ENCODE measurements around the gene UGT1A7. TPM values are rescaled to one million over a fixed set of nuclear protein-coding genes. Genes with fewer than 3 reads are reported as not detected.

Gene UGT1A7
- not detected in 2 replicates for total RNA-seq

DNA sequence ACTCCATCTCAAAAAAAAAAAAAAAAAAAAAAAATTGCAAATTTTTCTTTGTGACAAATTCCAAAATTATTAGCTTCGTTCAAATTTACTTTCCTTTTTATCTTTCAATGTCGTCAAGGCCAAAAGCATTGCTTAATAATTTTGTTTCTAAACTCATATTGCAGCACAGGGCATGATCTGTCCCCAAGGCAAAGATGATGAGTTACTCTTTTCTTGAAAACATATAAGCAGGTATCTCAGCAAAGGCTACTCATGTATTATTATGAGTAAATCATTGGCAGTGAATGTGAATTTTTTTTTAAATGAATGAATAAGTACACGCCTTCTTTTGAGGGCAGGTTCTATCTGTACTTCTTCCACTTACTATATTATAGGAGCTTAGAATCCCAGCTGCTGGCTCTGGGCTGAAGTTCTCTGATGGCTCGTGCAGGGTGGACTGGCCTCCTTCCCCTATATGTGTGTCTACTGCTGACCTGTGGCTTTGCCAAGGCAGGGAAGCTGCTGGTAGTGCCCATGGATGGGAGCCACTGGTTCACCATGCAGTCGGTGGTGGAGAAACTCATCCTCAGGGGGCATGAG, at the start of gene UGT1A7:
Gene UGT1A7 (plus strand): TSS at position 381 of the 579 bp plus-strand sequence. CDS start 37 bp downstream, at position 418.

DNA sequence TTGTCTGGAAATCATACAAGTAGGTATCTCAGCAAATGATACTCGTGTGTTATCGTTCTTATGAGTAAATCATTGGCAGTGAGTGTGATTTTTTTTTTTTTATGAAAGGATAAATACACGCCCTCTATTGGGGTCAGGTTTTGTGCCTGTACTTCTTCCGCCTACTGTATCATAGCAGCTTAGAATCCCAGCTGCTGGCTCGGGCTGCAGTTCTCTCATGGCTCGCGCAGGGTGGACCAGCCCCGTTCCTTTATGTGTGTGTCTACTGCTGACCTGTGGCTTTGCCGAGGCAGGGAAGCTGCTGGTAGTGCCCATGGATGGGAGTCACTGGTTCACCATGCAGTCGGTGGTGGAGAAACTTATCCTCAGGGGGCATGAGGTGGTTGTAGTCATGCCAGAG, 45.4 kb upstream of the UGT1A7 start, which contains the start of gene UGT1A10:
Gene UGT1A10 (plus strand): TSS at position 143 of the 400 bp plus-strand sequence. CDS start 75 bp downstream, at position 218.

GRCh38 chr2:233671290-233672161, 10.2 kb upstream of the UGT1A7 start, which contains the start of gene UGT1A9:
Gene UGT1A9, plus strand, starts transcription at chr2:233671898. Its CDS starts 37 bp downstream, at chr2:233671935.

DNA sequence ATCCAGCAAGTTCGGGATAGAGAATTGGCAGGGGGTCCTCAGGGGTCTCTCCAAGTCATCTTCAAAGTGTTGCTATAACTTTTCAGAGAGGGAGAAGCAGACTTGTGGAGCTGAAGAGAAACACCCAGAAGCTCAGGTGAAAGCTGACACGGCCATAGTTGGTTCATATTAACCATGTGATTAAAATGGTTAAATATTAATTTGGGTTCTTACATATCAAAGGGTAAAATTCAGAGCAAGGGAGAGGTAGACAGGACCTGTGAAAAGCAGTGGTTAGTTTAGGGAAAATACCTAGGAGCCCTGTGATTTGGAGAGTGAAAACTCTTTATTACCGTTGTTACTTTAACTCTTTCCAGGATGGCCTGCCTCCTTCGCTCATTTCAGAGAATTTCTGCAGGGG, 10.9 kb downstream of the UGT1A7 start, which contains the start of gene UGT1A6:
Gene UGT1A6 (plus strand): TSS at position 243 of the 400 bp plus-strand sequence. CDS start 115 bp downstream, at position 358.

GRCh38 chr2:233712611-233713261, 31.0 kb downstream of the UGT1A7 start, which contains the start of gene UGT1A5:
Gene UGT1A5, plus strand, starts transcription at chr2:233712907. Its CDS starts 85 bp downstream, at chr2:233712992.

DNA sequence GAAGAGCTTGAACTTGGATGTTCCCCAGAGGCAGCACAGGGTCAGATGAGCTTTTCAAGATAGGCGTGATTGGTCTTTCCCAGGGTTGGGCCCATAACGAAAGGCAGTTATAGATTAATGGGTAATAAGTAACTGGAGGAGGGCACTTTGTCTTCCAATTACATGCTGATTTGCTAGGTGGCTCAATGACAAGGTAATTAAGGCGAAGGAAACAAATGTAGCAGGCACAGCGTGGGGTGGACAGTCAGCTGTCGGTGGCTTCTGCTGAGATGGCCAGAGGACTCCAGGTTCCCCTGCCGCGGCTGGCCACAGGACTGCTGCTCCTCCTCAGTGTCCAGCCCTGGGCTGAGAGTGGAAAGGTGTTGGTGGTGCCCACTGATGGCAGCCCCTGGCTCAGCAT, 36.9 kb downstream of the UGT1A7 start, which contains the start of gene UGT1A4:
Gene UGT1A4 (plus strand): TSS at position 185 of the 400 bp plus-strand sequence. CDS start 85 bp downstream, at position 270.

GRCh38 chr2:233728723-233729301, 47.1 kb downstream of the UGT1A7 start, which contains the start of gene UGT1A3:
Gene UGT1A3, plus strand, starts transcription at chr2:233729042. Its CDS starts 85 bp downstream, at chr2:233729127.

DNA sequence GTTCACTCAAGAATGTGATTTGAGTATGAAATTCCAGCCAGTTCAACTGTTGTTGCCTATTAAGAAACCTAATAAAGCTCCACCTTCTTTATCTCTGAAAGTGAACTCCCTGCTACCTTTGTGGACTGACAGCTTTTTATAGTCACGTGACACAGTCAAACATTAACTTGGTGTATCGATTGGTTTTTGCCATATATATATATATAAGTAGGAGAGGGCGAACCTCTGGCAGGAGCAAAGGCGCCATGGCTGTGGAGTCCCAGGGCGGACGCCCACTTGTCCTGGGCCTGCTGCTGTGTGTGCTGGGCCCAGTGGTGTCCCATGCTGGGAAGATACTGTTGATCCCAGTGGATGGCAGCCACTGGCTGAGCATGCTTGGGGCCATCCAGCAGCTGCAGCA, 78.3 kb downstream of the UGT1A7 start, which contains the start of gene UGT1A1:
Gene UGT1A1 (plus strand): TSS at position 228 of the 400 bp plus-strand sequence. CDS start 18 bp downstream, at position 246.

GRCh38 chr2:233778030-233778429, 96.3 kb downstream of the UGT1A7 start, which contains the start of gene MROH2A:
Gene MROH2A, plus strand, starts transcription at chr2:233778330. Its CDS starts 1,029 bp downstream, at chr2:233779359.

Other genes with a start within 250 kb of the UGT1A7 start
- gene USP40, start 115.1 kb upstream of the UGT1A7 start, total RNA-seq, result 25.3 and 31.6 TPM in 2 replicates
- not detected in 2 replicates for gene UGT1A8, start 64.3 kb upstream of the UGT1A7 start, total RNA-seq
- not detected in 2 replicates for gene UGT1A10, start 45.5 kb upstream of the UGT1A7 start, total RNA-seq
- 0.13 and 0.16 TPM in 2 replicates for gene UGT1A9, start 10.0 kb upstream of the UGT1A7 start, total RNA-seq
- 0.65 and 7.6 TPM in 2 replicates for gene UGT1A6, start 11.0 kb downstream of the UGT1A7 start, total RNA-seq
- not detected in 2 replicates for gene UGT1A5, start 31.0 kb downstream of the UGT1A7 start, total RNA-seq
- not detected in 2 replicates for gene UGT1A4, start 36.8 kb downstream of the UGT1A7 start, total RNA-seq
- not detected in 2 replicates for gene UGT1A3, start 47.1 kb downstream of the UGT1A7 start, total RNA-seq
- gene UGT1A1, start 78.4 kb downstream of the UGT1A7 start, total RNA-seq, result 0.13 TPM in 1 of 2 replicates, not detected in the other
- gene MROH2A, start 96.4 kb downstream of the UGT1A7 start, total RNA-seq, result not detected in 2 replicates
- 2.7 and 62.2 TPM in 2 replicates for gene HJURP, start 172.6 kb downstream of the UGT1A7 start, total RNA-seq
- gene TRPM8, start 235.5 kb downstream of the UGT1A7 start, total RNA-seq, result 0.33 and 0.38 TPM in 2 replicates